ENCODE results near the gene MTUS2. TPM values are rescaled to one million over a fixed set of nuclear protein-coding genes. Genes with fewer than 3 reads are reported as not detected.
"Not testable (repeated sequence)": the region's sequence is repeated elsewhere in the genome, so short reads cannot be mapped to it uniquely, and the experiment has no call there.

Gene MTUS2
- polyA plus RNA-seq, 3 donors, result 0.03 to 7.4 TPM; not detected in 1

- H3K27ac ChIP-seq (ENCODE audit: low read depth, low read length), result no peak overlapping the region
Observed at GRCh38 chr13:29304148-29304547, 484.0 kb downstream of the MTUS2 start.

- no peak overlapping the region for H3K27ac ChIP-seq (ENCODE audit: low read depth, low read length)
- WGBS, 3 donors, result 64 to 75% (median 66%) methylated on average over 2 of the region's 2 CpGs
Observed at GRCh38 chr13:29310806-29311205, 490.7 kb downstream of the MTUS2 start.

GRCh38 chr13:29315847-29316246 is 495.7 kb downstream of the MTUS2 start:
- no peak overlapping the region for H3K27ac ChIP-seq (ENCODE audit: low read depth, low read length)
- WGBS, 3 donors, result 63 to 75% (median 66%) methylated on average over 2 of the region's 2 CpGs

GRCh38 chr13:29317828-29318227 is 497.7 kb downstream of the MTUS2 start:
- H3K27ac ChIP-seq (ENCODE audit: low read depth, low read length), result no peak overlapping the region
- WGBS, 3 donors, result 47 to 55% (median 53%) methylated on average over 5 of the region's 5 CpGs

GRCh38 chr13:29318741-29319140 is 498.6 kb downstream of the MTUS2 start:
- 36 to 57% (median 51%) methylated on average over 6 of the region's 6 CpGs for WGBS, 3 donors
- no peak overlapping the region for H3K27ac ChIP-seq (ENCODE audit: low read depth, low read length)

GRCh38 chr13:29319451-29319850 is 499.3 kb downstream of the MTUS2 start:
- 73 to 84% (median 80%) methylated on average over 9 of the region's 9 CpGs for WGBS, 3 donors
- no peak overlapping the region for H3K27ac ChIP-seq (ENCODE audit: low read depth, low read length)

- 57 to 82% (median 68%) methylated on average over 9 of the region's 9 CpGs for WGBS, 3 donors
Observed at GRCh38 chr13:29323954-29324353, 503.8 kb downstream of the MTUS2 start.

GRCh38 chr13:29324601-29325000 is 504.5 kb downstream of the MTUS2 start:
- no peak overlapping the region for H3K27ac ChIP-seq (ENCODE audit: low read depth, low read length)
- 64 to 71% (median 67%) methylated on average over 1 of the region's 1 CpG for WGBS, 3 donors

More at GRCh38 chr13:29323954-29324353, 503.8 kb downstream of the MTUS2 start:
- no peak overlapping the region for H3K27ac ChIP-seq (ENCODE audit: low read depth, low read length)

- H3K27ac ChIP-seq (ENCODE audit: low read depth, low read length), result no peak overlapping the region
- WGBS, 3 donors, result 28 to 64% (median 45%) methylated on average over 2 of the region's 2 CpGs
Observed at GRCh38 chr13:29328501-29328900, 508.4 kb downstream of the MTUS2 start.

- H3K27ac ChIP-seq (ENCODE audit: low read depth, low read length), result no peak overlapping the region
- WGBS, 3 donors, result 58 to 80% (median 60%) methylated on average over 7 of the region's 7 CpGs
Observed at GRCh38 chr13:29336356-29336755, 516.2 kb downstream of the MTUS2 start.

- WGBS, 3 donors, result 85 to 95% (median 91%) methylated on average over 43 to 44 of the region's 44 CpGs
- H3K27ac ChIP-seq (ENCODE audit: low read depth, low read length), result no peak overlapping the region
Observed at GRCh38 chr13:29339386-29340272, 519.5 kb downstream of the MTUS2 start.

- WGBS, 3 donors, result 57 to 62% (median 57%) methylated on average over 6 to 7 of the region's 7 CpGs
Observed at GRCh38 chr13:29345860-29346582, 525.9 kb downstream of the MTUS2 start.

GRCh38 chr13:29355029-29355428 is 534.9 kb downstream of the MTUS2 start:
- WGBS, 3 donors, result 82 to 87% (median 83%) methylated on average over 6 of the region's 6 CpGs
- H3K27ac ChIP-seq (ENCODE audit: low read depth, low read length), result no peak overlapping the region

More at GRCh38 chr13:29345860-29346582, 525.9 kb downstream of the MTUS2 start:
- not testable (repeated sequence) for H3K27ac ChIP-seq (ENCODE audit: low read depth, low read length)

- no peak overlapping the region for H3K27ac ChIP-seq (ENCODE audit: low read depth, low read length)
Observed at GRCh38 chr13:29359181-29359580, 539.0 kb downstream of the MTUS2 start.

GRCh38 chr13:29361716-29362115 is 541.6 kb downstream of the MTUS2 start:
- no peak overlapping the region for H3K27ac ChIP-seq (ENCODE audit: low read depth, low read length)
- WGBS, 3 donors, result 66 to 74% (median 66%) methylated on average over 3 of the region's 3 CpGs

More at GRCh38 chr13:29359181-29359580, 539.0 kb downstream of the MTUS2 start:
- WGBS, 3 donors, result 92 to 94% (median 92%) methylated on average over 19 of the region's 19 CpGs

- 8 to 13% (median 8%) methylated on average over 6 of the region's 6 CpGs for WGBS, 3 donors
Observed at GRCh38 chr13:29362849-29363604, 542.9 kb downstream of the MTUS2 start.

GRCh38 chr13:29369060-29369743 is 549.1 kb downstream of the MTUS2 start:
- 5 to 7% (median 6%) methylated on average over 8 of the region's 8 CpGs for WGBS, 3 donors
- H3K27ac ChIP-seq (ENCODE audit: low read depth, low read length), result no peak overlapping the region

More at GRCh38 chr13:29362849-29363604, 542.9 kb downstream of the MTUS2 start:
- H3K27ac ChIP-seq (ENCODE audit: low read depth, low read length), result no peak overlapping the region

- WGBS, 3 donors, result 71 to 78% (median 76%) methylated on average over 4 of the region's 4 CpGs
- no peak overlapping the region for H3K27ac ChIP-seq (ENCODE audit: low read depth, low read length)
Observed at GRCh38 chr13:29379281-29379680, 559.1 kb downstream of the MTUS2 start.

Measured in adipose tissue (tissue), 3 donors.